Cardiac muscle cell (in vitro differentiated cells and primary cell): Measurements from ENCODE around the gene OLIG2. TPM values are rescaled to one million over a fixed set of nuclear protein-coding genes. Genes with fewer than 3 reads are reported as not detected.

Experiments used
- DNase-seq, 2 donors: peaks; one replicate each; pipeline versions ENCODE4 v3.0.0 to v3.0.0-alpha.2; 2010 to 2017; ENCODE audit warnings: low read depth in 1 of 2, low spot score in 1 of 2
- H3K27ac ChIP-seq: fragments of 200-600 bp; sonication (generic); 2 replicates; pipeline ENCODE4 v1.5.1; 2016
- H3K27me3 ChIP-seq: fragments of 200-600 bp; sonication (generic); 2 replicates; pipeline ENCODE4 v1.6.0; 2016; ENCODE audit warnings: control low read depth
- H3K36me3 ChIP-seq: fragments of 200-600 bp; sonication (generic); 2 replicates; pipeline ENCODE4 v1.5.1; 2016; ENCODE audit warnings: control low read depth
- H3K4me1 ChIP-seq: fragments of 200-600 bp; sonication (generic); 2 replicates; pipeline ENCODE4 v1.8.1; 2017; ENCODE audit warnings: low read depth, mild to moderate bottlenecking, mixed run types
- H3K4me3 ChIP-seq: fragments of 200-600 bp; sonication (generic); 2 replicates; pipeline ENCODE4 v1.5.1; 2016; ENCODE audit warnings: mild to moderate bottlenecking
- H3K9me3 ChIP-seq: fragments of 200-600 bp; sonication (generic); 2 replicates; pipeline ENCODE4 v1.5.1; 2017; ENCODE audit warnings: low read depth, mild to moderate bottlenecking, control low read depth
- CTCF ChIP-seq: IDR thresholded peaks from 2 replicates; pipeline ENCODE4 v1.5.1; 2012; ENCODE audit warnings: low read depth, mild to moderate bottlenecking, low read length
- polyA plus RNA-seq: library from polyadenylated mRNA; unstranded; fragments of >200 nt; fragmentation: Nextera tagmentation; extraction: Ambion mirVana; gene quantifications from 2 replicates; pipeline ENCODE4 v1.2.1, GENCODE V29; 2016
- total RNA-seq: library from RNA; depleted of rRNA; stranded (reverse); fragments of >200 nt; gene quantifications from 2 replicates; pipeline ENCODE4 v1.2.3, GENCODE V29; 2016

The OLIG2 gene
- total and polyA plus RNA-seq, 2 experiments from 2014 or later, result 0.09 TPM; not detected in 1

- DNase-seq, result no peak
- Histone ChIP-seq H3K4me1 (no peaks in the 10 kb centered on the region), H3K4me3 (no peak overlapping the region), H3K9me3 (no peaks in the 10 kb centered on the region), H3K27me3 (peaks cover 98% of the 10 kb centered on the region), H3K36me3 (no peaks in the 10 kb centered on the region), H3K27ac (no peak overlapping the region)
- TF ChIP-seq CTCF, result no peak
These were observed 37.7 kb downstream of the OLIG2 start for GRCh38 chr21:33063375-33063883.

GRCh38 chr21:33063907-33064622 is 38.3 kb downstream of the OLIG2 start:
- Histone ChIP-seq H3K4me3 (no peak overlapping the region), H3K27me3 (peaks cover 98% of the 10 kb centered on the region), H3K27ac (no peak overlapping the region), H3K36me3 (no peaks in the 10 kb centered on the region), H3K4me1 (no peaks in the 10 kb centered on the region), H3K9me3 (no peaks in the 10 kb centered on the region)
- TF ChIP-seq CTCF, result no peak
- DNase-seq, result no peak

GRCh38 chr21:33064623-33065390 is 39.1 kb downstream of the OLIG2 start:
- Histone ChIP-seq H3K4me3 (no peak overlapping the region), H3K4me1 (no peaks in the 10 kb centered on the region), H3K36me3 (no peaks in the 10 kb centered on the region), H3K9me3 (no peaks in the 10 kb centered on the region), H3K27ac (no peak overlapping the region), H3K27me3 (peaks cover 98% of the 10 kb centered on the region)
- no peak for TF ChIP-seq CTCF
- DNase-seq, result no peak

GRCh38 chr21:33067043-33067442 is 41.3 kb downstream of the OLIG2 start:
- H3K27ac ChIP-seq, result no peak overlapping the region
- peaks cover 98% of the 10 kb centered on the region for H3K27me3 ChIP-seq
- no peak for DNase-seq
- H3K36me3 ChIP-seq, result no peaks in the 10 kb centered on the region
- H3K4me3 ChIP-seq, result no peak overlapping the region
- no peaks in the 10 kb centered on the region for H3K4me1 ChIP-seq
- no peak for TF ChIP-seq CTCF
- H3K9me3 ChIP-seq, result no peaks in the 10 kb centered on the region

DNA sequence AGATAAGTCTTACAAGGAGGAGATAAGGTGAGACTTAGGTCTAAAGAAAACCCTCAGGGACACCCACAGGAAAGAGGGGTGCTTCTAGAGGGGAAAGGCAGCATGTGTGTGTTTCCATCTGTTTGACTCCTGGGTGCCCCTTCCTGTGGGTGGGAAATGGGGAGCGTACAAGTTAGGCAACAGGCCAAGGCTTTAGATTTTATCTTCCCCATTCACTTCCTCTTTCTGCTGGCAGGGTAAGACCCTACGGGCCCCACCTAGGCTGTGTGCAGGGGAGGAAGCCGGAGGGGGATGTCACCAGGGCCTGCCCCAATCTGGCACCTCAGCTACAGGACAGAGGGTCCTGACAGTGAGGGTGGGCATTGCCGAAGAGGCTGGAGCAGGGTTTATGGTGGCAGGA is 41.7 kb downstream of the OLIG2 start:
- no peaks in the 10 kb centered on the region for H3K4me1 ChIP-seq
- H3K4me3 ChIP-seq, result no peak overlapping the region
- peaks cover 100% of the 10 kb centered on the region for H3K27me3 ChIP-seq
- H3K27ac ChIP-seq, result no peak overlapping the region
- TF ChIP-seq CTCF, result no peak
- no peak for DNase-seq
- no peaks in the 10 kb centered on the region for H3K36me3 ChIP-seq
- no peaks in the 10 kb centered on the region for H3K9me3 ChIP-seq
